Hepatocyte (in vitro differentiated cells): ENCODE results near the gene PAK1. TPM values are rescaled to one million over a fixed set of nuclear protein-coding genes. Genes with fewer than 3 reads are reported as not detected.

Experiments
- DNase-seq: peaks from one replicate; pipeline ENCODE4 v3.0.0-alpha.2; 2016; ENCODE audit warnings: low spot score
- H2AFZ ChIP-seq: fragments of 200-600 bp; sonication (generic); 2 replicates; pipeline ENCODE4 v1.6.0; 2016; ENCODE audit warnings: antibody characterized with exemption, mild to moderate bottlenecking
- H3K27ac ChIP-seq: fragments of 200-600 bp; sonication (generic); 2 replicates; pipeline ENCODE4 v1.5.1; 2016; ENCODE audit warnings: mild to moderate bottlenecking
- H3K27me3 ChIP-seq: fragments of 200-600 bp; sonication (generic); 2 replicates; pipeline ENCODE4 v1.6.1; 2016
- H3K36me3 ChIP-seq: fragments of 200-600 bp; sonication (generic); replicated peaks from 2 replicates; pipeline ENCODE4 v1.5.1; 2016; ENCODE audit warnings: low read depth; ENCODE audit not compliant: insufficient read depth
- H3K4me1 ChIP-seq: fragments of 200-600 bp; sonication (generic); 2 replicates; pipeline ENCODE4 v1.5.1; 2016; ENCODE audit warnings: mild to moderate bottlenecking, moderate library complexity; ENCODE audit not compliant: insufficient read depth
- H3K4me2 ChIP-seq: fragments of 200-600 bp; sonication (generic); 2 replicates; pipeline ENCODE4 v1.6.0; 2016
- H3K4me3 ChIP-seq: fragments of 200-600 bp; sonication (generic); 2 replicates; pipeline ENCODE4 v1.5.1; 2016; ENCODE audit warnings: mild to moderate bottlenecking
- H3K79me2 ChIP-seq: fragments of 200-600 bp; sonication (generic); 2 replicates; pipeline ENCODE4 v1.6.0; 2017; ENCODE audit warnings: mild to moderate bottlenecking
- H3K9me2 ChIP-seq: fragments of 200-600 bp; sonication (generic); replicated peaks from 2 replicates; pipeline ENCODE4 v1.6.0; 2017; ENCODE audit warnings: mild to moderate bottlenecking; ENCODE audit not compliant: insufficient read depth
- H3K9me3 ChIP-seq: fragments of 200-600 bp; sonication (generic); 2 replicates; pipeline ENCODE4 v1.5.1; 2016; ENCODE audit warnings: low read depth, mild to moderate bottlenecking
- H4K20me1 ChIP-seq: fragments of 200-600 bp; sonication (generic); 2 replicates; pipeline ENCODE4 v1.6.0; 2016; ENCODE audit warnings: mild to moderate bottlenecking; ENCODE audit not compliant: insufficient read depth, poor library complexity, severe bottlenecking
- EZH2 ChIP-seq: fragments of 200-600 bp; sonication (generic); IDR thresholded peaks from 2 replicates; pipeline ENCODE4 v1.6.1; 2016; ENCODE audit warnings: antibody characterized with exemption, mild to moderate bottlenecking, borderline replicate concordance
- EZH2phosphoT487 ChIP-seq: fragments of 200-600 bp; sonication (generic); IDR thresholded peaks from one replicate; pipeline ENCODE4 v1.6.1; 2018; ENCODE audit warnings: antibody characterized with exemption, mild to moderate bottlenecking, low read depth, moderate library complexity; ENCODE audit not compliant: unreplicated experiment, severe bottlenecking
- WGBS: methylation state at CpG from one replicate; pipeline ENCODE4 v1.1.6; 2016; ENCODE audit warnings: low lambda C conversion rate; ENCODE audit errors: missing lambda C conversion rate; 5-methylcytosine and 5-hydroxymethylcytosine counted together
- polyA plus RNA-seq: library from polyadenylated mRNA; unstranded; fragments of >200 nt; fragmentation: Nextera tagmentation; extraction: Ambion mirVana; gene quantifications from 2 replicates; pipeline ENCODE4 v1.2.1, GENCODE V29; 2016
- total RNA-seq: library from RNA; depleted of rRNA; stranded (reverse); fragments of >200 nt; gene quantifications from 2 replicates; pipeline ENCODE4 v1.2.3, GENCODE V29; 2014
- TF ChIP-seq, protein P1 (sequence below): fragments of 200-600 bp; sonication (generic); IDR thresholded peaks from 2 replicates; pipeline ENCODE4 v1.5.1; 2016; ENCODE audit warnings: antibody characterized with exemption, mild to moderate bottlenecking; ENCODE audit not compliant: poor library complexity

PAK1 gene
- total and polyA plus RNA-seq, 2 experiments from 2014 or later: 30.3 to 62.0 TPM

DNA sequence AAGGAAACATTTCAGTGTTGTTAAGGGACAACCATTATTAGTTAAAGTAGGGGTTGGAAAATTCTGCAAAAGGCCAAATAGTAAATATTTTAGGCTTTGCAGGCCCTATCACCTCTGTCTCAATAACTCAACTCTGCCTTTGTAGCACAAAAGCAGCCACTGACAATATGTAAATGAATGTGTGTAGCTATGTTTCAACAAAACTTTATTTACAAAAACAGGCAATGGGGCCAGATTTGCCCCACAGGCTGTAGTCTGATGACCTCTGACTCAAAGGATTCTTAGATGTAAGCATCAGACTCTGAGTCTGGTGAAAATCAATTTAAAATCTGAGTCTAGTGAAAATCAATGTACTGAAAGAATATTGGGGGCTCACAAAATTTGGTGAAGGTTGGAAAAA is 50.3 kb downstream of the PAK1 start:
- H3K9me2 ChIP-seq: no peaks in the 10 kb centered on the region
- DNase-seq: no peak
- no peaks in the 10 kb centered on the region for H3K36me3 ChIP-seq
- H3K4me1 ChIP-seq: peaks cover 9% of the 10 kb centered on the region
- H3K79me2 ChIP-seq: peaks cover 79% of the 10 kb centered on the region
- H3K9me3 ChIP-seq: no peaks in the 10 kb centered on the region
- TF ChIP-seq EZH2: no peak
- no peak for TF ChIP-seq EZH2phosphoT487
- TF ChIP-seq, protein P1, sequence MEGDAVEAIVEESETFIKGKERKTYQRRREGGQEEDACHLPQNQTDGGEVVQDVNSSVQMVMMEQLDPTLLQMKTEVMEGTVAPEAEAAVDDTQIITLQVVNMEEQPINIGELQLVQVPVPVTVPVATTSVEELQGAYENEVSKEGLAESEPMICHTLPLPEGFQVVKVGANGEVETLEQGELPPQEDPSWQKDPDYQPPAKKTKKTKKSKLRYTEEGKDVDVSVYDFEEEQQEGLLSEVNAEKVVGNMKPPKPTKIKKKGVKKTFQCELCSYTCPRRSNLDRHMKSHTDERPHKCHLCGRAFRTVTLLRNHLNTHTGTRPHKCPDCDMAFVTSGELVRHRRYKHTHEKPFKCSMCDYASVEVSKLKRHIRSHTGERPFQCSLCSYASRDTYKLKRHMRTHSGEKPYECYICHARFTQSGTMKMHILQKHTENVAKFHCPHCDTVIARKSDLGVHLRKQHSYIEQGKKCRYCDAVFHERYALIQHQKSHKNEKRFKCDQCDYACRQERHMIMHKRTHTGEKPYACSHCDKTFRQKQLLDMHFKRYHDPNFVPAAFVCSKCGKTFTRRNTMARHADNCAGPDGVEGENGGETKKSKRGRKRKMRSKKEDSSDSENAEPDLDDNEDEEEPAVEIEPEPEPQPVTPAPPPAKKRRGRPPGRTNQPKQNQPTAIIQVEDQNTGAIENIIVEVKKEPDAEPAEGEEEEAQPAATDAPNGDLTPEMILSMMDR: no peak
- no peak overlapping the region for H3K4me2 ChIP-seq
- H4K20me1 ChIP-seq: no peaks in the 10 kb centered on the region
- no peak overlapping the region for H3K4me3 ChIP-seq
- H3K27ac ChIP-seq: no peak overlapping the region
- no peak overlapping the region for H2AFZ ChIP-seq
- H3K27me3 ChIP-seq: no peaks in the 10 kb centered on the region

DNA sequence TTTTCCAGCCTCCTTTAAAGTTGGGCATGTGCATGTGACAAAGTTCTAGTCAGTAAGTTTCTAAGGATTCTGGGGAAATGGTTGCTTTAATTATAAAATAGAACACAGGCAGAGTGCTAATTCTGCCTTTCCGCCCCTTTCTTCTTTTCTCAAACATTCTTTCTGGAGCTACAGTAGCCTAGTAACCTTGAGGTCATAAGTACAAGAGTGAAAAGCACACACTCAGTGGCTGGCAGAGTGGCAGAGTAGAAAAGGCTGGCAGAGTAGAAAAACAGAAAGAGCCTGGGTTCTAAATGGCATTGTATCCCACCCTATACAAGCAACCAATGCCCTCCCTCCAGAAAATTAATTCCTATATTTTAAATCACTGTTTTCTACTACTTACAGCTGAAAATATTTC is 51.2 kb downstream of the PAK1 start:
- 88% methylated on average over 1 of the region's 1 CpG for WGBS
- no peaks in the 10 kb centered on the region for H3K27me3 ChIP-seq
- H3K4me1 ChIP-seq: peaks cover 16% of the 10 kb centered on the region
- H3K4me3 ChIP-seq: no peak overlapping the region
- no peaks in the 10 kb centered on the region for H3K9me2 ChIP-seq
- H3K36me3 ChIP-seq: no peaks in the 10 kb centered on the region
- no peak overlapping the region for H2AFZ ChIP-seq
- no peak overlapping the region for H3K4me2 ChIP-seq
- no peaks in the 10 kb centered on the region for H4K20me1 ChIP-seq
- no peak overlapping the region for H3K27ac ChIP-seq
- TF ChIP-seq EZH2: no peak
- no peak for DNase-seq
- H3K9me3 ChIP-seq: no peaks in the 10 kb centered on the region
- peaks cover 75% of the 10 kb centered on the region for H3K79me2 ChIP-seq

DNA sequence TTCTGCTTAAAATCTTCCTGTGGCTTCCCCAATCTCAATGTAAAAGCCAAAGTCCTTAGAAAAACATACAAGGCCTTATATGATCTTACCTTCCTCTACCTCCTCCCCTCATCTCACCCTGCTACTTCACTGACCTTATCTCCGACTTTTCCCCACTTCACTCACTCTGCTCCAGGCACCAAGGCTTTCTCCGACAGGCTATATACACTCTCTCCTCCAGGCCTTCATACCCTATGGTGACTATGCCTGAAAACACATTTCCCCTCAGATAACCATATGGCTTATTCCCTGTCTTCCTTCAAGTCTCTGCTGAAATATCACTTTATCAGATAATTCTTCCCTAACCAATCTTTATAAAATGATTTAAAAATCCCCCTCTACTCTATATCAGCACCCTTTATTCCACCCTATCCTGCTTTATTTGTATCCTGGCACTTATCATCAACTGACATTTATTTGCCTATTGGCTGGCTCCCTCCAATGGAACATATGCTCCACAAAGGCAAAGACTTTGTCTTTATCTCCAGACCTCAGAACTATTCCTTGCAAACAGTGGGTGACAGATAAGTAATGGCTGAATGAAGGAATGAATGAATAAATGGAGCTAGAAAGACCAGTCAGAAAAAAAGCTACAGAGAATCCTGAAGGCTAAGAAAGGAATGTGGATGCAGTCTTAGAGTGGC is 52.7 kb downstream of the PAK1 start:
- H3K79me2 ChIP-seq: peaks cover 75% of the 10 kb centered on the region
- H2AFZ ChIP-seq: no peak overlapping the region
- TF ChIP-seq EZH2phosphoT487: no peak
- TF ChIP-seq EZH2: no peak
- TF ChIP-seq, protein P1: no peak
- H3K9me2 ChIP-seq: no peaks in the 10 kb centered on the region
- H3K4me3 ChIP-seq: no peak overlapping the region
- H3K4me1 ChIP-seq: peaks cover 16% of the 10 kb centered on the region
- H3K27me3 ChIP-seq: no peaks in the 10 kb centered on the region
- no peak overlapping the region for H3K4me2 ChIP-seq
- no peaks in the 10 kb centered on the region for H4K20me1 ChIP-seq
- no peaks in the 10 kb centered on the region for H3K9me3 ChIP-seq
- no peak for DNase-seq
- H3K36me3 ChIP-seq: no peaks in the 10 kb centered on the region
- no peak overlapping the region for H3K27ac ChIP-seq
- 59% methylated on average over 2 of the region's 2 CpGs for WGBS

DNA sequence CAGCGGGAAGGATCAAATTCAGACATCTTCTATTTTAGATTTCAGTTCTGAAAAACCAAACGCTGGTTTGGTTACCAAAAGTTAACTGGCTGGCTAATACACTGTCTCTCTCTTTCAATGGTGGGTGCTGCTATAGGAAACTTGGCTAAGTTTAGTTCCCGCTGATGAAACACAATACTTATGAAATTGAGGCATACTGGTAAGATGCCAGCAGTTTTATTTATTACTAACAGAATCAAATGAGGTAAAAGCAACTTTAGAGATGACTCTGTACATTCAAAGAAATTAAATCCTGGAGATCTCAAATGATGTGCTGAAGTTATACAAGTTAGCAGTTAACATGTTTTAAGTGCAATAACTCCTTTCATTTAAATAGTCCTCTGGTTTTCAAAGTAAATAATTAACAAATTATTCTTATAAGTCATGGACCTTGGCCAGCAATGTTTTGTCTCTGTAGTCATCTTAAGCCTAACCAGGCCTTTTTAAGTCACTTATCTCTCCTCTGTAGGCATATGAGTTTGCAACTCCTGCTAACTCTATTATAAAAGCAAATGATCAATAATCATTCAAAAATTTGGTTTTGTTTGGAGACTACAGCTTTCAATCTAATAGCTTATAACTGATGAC is 54.8 kb downstream of the PAK1 start:
- Histone ChIP-seq H4K20me1 (no peaks in the 10 kb centered on the region), H3K36me3 (no peaks in the 10 kb centered on the region), H3K4me1 (peaks cover 16% of the 10 kb centered on the region), H3K4me2 (peak overlapping the region; percentile 16), H3K9me2 (no peaks in the 10 kb centered on the region), H3K27ac (peak overlapping the region; percentile 2), H2AFZ (no peak overlapping the region), H3K79me2 (peaks cover 78% of the 10 kb centered on the region), H3K27me3 (no peaks in the 10 kb centered on the region), H3K4me3 (no peak overlapping the region), H3K9me3 (no peaks in the 10 kb centered on the region)
- peak; percentile 28 for DNase-seq
- WGBS: 85% methylated on average over 3 of the region's 3 CpGs
- TF ChIP-seq EZH2 (no peak), EZH2phosphoT487 (no peak)
- TF ChIP-seq, protein P1: no peak
